Natural killer cell (primary cell): ENCODE measurements around the gene GLRX2. TPM values are rescaled to one million over a fixed set of nuclear protein-coding genes. Genes with fewer than 3 reads are reported as not detected.

Experiments
- ATAC-seq, 3 donors: fragments of 150-1000 bp in 2 of 3; fragments of 200-7000 bp in 1 of 3; cut with Tn5 transposase; 1 replicate in 1 of 3; 2 replicates in 2 of 3; pipeline ENCODE4 v1.10.0; 2021; ENCODE audit warnings: mild to moderate bottlenecking in 2 of 3, moderate library complexity in 2 of 3
- DNase-seq, 2 donors: peaks; one replicate each; pipeline versions ENCODE4 v3.0.0 to v3.0.0-alpha.2; 2013 to 2021; ENCODE audit warnings: mixed read lengths in 1 of 2
- H3K27ac ChIP-seq: one replicate; pipeline ENCODE4 v1.5.1; 2013; ENCODE audit warnings: mild to moderate bottlenecking, low read length
- H3K27me3 ChIP-seq: one replicate; pipeline ENCODE4 v1.6.1; 2013; ENCODE audit warnings: low read length; ENCODE audit not compliant: control insufficient read depth, insufficient read depth
- H3K36me3 ChIP-seq: one replicate; pipeline ENCODE4 v1.6.1; 2013; ENCODE audit warnings: low read length; ENCODE audit not compliant: control insufficient read depth, insufficient read depth
- H3K4me1 ChIP-seq: one replicate; pipeline ENCODE4 v1.6.1; 2013; ENCODE audit warnings: low read length; ENCODE audit not compliant: control insufficient read depth, insufficient read depth
- H3K4me3 ChIP-seq: one replicate; pipeline ENCODE4 v1.5.1; 2013; ENCODE audit warnings: low read length
- H3K9me3 ChIP-seq: one replicate; pipeline ENCODE4 v1.6.1; 2013; ENCODE audit warnings: low read length; ENCODE audit not compliant: control insufficient read depth, insufficient read depth
- H3K27ac Mint-ChIP-seq, 2 donors: one replicate each; pipeline ENCODE4 v1.8.0; 2022; ENCODE audit warnings: mild to moderate bottlenecking in 2 of 2, mixed read lengths in 2 of 2, moderate library complexity in 1 of 2
- H3K27me3 Mint-ChIP-seq, 2 donors: one replicate each; pipeline ENCODE4 v1.8.0; 2022; ENCODE audit warnings: low read depth in 2 of 2, mixed read lengths in 2 of 2
- H3K36me3 Mint-ChIP-seq: one replicate; pipeline ENCODE4 v1.8.0; 2022; ENCODE audit warnings: mixed read lengths
- H3K4me1 Mint-ChIP-seq, 2 donors: one replicate each; pipeline ENCODE4 v1.8.0; 2022; ENCODE audit warnings: mixed read lengths in 2 of 2
- H3K4me3 Mint-ChIP-seq: one replicate; pipeline ENCODE4 v1.8.0; 2022; ENCODE audit warnings: mild to moderate bottlenecking, moderate library complexity, mixed read lengths
- H3K9me3 Mint-ChIP-seq, 2 donors: one replicate each; pipeline ENCODE4 v1.8.0; 2022; ENCODE audit warnings: mixed read lengths in 2 of 2
- WGBS: methylation state at CpG from one replicate; pipeline ENCODE4 v1.1.7; 2013; ENCODE audit warnings: missing lambda C conversion rate; ENCODE audit not compliant: insufficient coverage; 5-methylcytosine and 5-hydroxymethylcytosine counted together
- intact Hi-C: fragments of 100-400 bp; cut with micrococcal nuclease; formaldehyde crosslinking; loops from one replicate; pipeline ENCODE4 v1.14.2; 2022
- total RNA-seq, 4 donors: library from RNA; stranded (reverse); fragments of 120-200 nt in 1 of 4; gene quantifications; one replicate each; pipeline versions ENCODE4 v1.2.3 to v1.2.4, GENCODE V29; 2013 to 2022
- TF ChIP-seq, protein P1 (sequence below): fragments of 200-600 bp; IDR thresholded peaks from one replicate; pipeline ENCODE4 v1.8.0; 2022; ENCODE audit warnings: antibody characterized with exemption

GLRX2 gene
- total RNA-seq, 3 donors from 2014 or later (not counting 1 experiment from before 2014, with no cell fraction given), result 7.7 to 11.3 (median 9.5) TPM

- no peaks in the 10 kb centered on the region for H3K36me3 Mint-ChIP-seq
Measured at GRCh38 chr1:193070942-193071341, 34.3 kb downstream of the GLRX2 start.

DNA sequence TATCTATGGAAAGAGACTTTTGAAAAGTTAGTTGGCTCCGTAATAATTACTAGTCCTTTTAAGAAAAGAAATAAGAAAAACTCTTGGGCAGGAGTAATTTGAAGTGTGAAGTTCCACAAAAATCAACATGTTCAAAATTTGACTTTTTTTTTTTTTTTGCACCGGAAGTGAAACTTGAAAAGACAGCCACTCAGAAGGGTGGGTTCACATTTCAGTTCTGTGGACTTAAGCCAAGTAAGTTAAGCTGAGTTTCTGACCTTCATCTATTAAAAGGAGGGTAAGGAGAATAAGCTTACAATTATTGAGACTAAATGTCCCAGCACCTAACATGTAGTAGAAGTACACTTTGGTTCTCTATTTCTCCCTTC is 34.8 kb downstream of the GLRX2 start:
- H3K4me3 ChIP-seq, result no peak overlapping the region
- H3K27ac ChIP-seq, result peak overlapping the region; percentile 57
- peak in 1 of 2 donors; percentile 37 for DNase-seq
- 29% methylated on average over 2 of the region's 2 CpGs for WGBS
- peak overlapping the region; percentile 86 for H3K27ac Mint-ChIP-seq
- no peaks in the 10 kb centered on the region for H3K27me3 Mint-ChIP-seq
- intact Hi-C loops, result no loop called here
- ATAC-seq, result peak in 2 of 3 donors; percentile 57 to 59
- peaks cover 47 to 51% of the 10 kb centered on the region in 2 donors for H3K4me1 Mint-ChIP-seq
- H3K36me3 Mint-ChIP-seq, result no peaks in the 10 kb centered on the region
- H3K4me3 Mint-ChIP-seq, result peak overlapping the region; percentile 53
- H3K9me3 ChIP-seq, result no peaks in the 10 kb centered on the region
- H3K27me3 ChIP-seq, result no peaks in the 10 kb centered on the region
- H3K9me3 Mint-ChIP-seq, result no peaks in the 10 kb centered on the region
- H3K36me3 ChIP-seq, result peaks cover 6% of the 10 kb centered on the region
- TF ChIP-seq, protein P1, sequence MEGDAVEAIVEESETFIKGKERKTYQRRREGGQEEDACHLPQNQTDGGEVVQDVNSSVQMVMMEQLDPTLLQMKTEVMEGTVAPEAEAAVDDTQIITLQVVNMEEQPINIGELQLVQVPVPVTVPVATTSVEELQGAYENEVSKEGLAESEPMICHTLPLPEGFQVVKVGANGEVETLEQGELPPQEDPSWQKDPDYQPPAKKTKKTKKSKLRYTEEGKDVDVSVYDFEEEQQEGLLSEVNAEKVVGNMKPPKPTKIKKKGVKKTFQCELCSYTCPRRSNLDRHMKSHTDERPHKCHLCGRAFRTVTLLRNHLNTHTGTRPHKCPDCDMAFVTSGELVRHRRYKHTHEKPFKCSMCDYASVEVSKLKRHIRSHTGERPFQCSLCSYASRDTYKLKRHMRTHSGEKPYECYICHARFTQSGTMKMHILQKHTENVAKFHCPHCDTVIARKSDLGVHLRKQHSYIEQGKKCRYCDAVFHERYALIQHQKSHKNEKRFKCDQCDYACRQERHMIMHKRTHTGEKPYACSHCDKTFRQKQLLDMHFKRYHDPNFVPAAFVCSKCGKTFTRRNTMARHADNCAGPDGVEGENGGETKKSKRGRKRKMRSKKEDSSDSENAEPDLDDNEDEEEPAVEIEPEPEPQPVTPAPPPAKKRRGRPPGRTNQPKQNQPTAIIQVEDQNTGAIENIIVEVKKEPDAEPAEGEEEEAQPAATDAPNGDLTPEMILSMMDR, result no peak
- H3K4me1 ChIP-seq, result peaks cover 9% of the 10 kb centered on the region

More at GRCh38 chr1:193070942-193071341, 34.3 kb downstream of the GLRX2 start:
- DNase-seq, result peak in 1 of 2 donors; percentile 40
- Histone ChIP-seq H3K4me3 (no peak overlapping the region), H3K27ac (peak overlapping the region; percentile 44), H3K4me1 (peaks cover 9% of the 10 kb centered on the region), H3K27me3 (no peaks in the 10 kb centered on the region), H3K9me3 (no peaks in the 10 kb centered on the region), H3K36me3 (peaks cover 6% of the 10 kb centered on the region)
- Mint-ChIP-seq H3K27ac (peak overlapping the region; percentile 86), H3K27me3 (no peaks in the 10 kb centered on the region), H3K4me1 (peaks cover 43 to 48% of the 10 kb centered on the region in 2 donors), H3K4me3 (peak overlapping the region; percentile 40), H3K9me3 (no peaks in the 10 kb centered on the region)
- peak; percentile 55 to 74 (median 71) for ATAC-seq
- 53% methylated on average over 5 of the region's 5 CpGs for WGBS
- TF ChIP-seq, protein P1, result no peak
- intact Hi-C loops, result no loop called here

DNA sequence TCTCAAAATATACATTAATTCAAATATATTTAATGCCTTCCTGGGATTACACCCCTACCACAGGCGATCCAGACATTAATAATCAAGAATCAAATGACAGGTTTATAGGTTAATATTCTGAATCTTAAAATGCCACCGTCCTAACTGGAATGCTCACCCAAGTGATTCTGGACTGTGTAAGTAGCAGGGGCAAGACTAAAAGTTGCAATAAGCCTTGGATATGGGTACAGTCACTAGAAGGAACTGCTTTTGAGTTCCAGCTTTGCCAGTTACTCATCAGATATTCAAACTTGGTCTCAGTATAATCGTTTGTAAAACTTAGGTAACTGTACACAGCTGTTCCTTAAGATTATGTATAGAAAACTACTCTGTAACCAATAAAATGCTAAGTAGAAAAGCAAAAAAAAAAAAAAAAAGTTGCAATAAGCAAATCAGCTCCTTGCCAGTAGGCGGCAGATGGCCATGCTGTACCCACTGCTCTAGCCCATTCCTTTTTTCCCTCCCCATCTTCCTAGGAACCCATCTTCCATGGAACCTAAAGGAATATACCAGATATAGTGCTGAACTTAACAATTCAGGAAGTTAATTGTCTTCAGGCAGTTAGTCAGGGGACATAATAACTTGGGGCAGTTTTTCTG is 35.3 kb downstream of the GLRX2 start:
- no peaks in the 10 kb centered on the region for H3K27me3 ChIP-seq
- H3K36me3 ChIP-seq, result peaks cover 6% of the 10 kb centered on the region
- TF ChIP-seq, protein P1, result peak; percentile 29
- Mint-ChIP-seq H3K27me3 (no peaks in the 10 kb centered on the region), H3K9me3 (no peaks in the 10 kb centered on the region), H3K27ac (peak overlapping the region; percentile 86), H3K4me3 (peak overlapping the region; percentile 53), H3K36me3 (no peaks in the 10 kb centered on the region), H3K4me1 (peaks cover 46 to 55% of the 10 kb centered on the region in 2 donors)
- no peaks in the 10 kb centered on the region for H3K9me3 ChIP-seq
- WGBS, result 79% methylated on average over 2 of the region's 4 CpGs
- H3K4me3 ChIP-seq, result no peak overlapping the region
- ATAC-seq, result peak; percentile 43 to 57 (median 56)
- peaks cover 9% of the 10 kb centered on the region for H3K4me1 ChIP-seq
- DNase-seq, result peak in 1 of 2 donors; percentile 44
- intact Hi-C loops, result no loop called here
- peak overlapping the region; percentile 57 for H3K27ac ChIP-seq

- H3K27ac Mint-ChIP-seq, result peak overlapping the region; percentile 35 to 53
- no peaks in the 10 kb centered on the region for H3K27me3 ChIP-seq
- no peak overlapping the region for H3K4me3 ChIP-seq
- H3K4me1 ChIP-seq, result peaks cover 9% of the 10 kb centered on the region
- no peaks in the 10 kb centered on the region for H3K36me3 Mint-ChIP-seq
- no peak for DNase-seq
- peaks cover 53 to 62% of the 10 kb centered on the region in 2 donors for H3K4me1 Mint-ChIP-seq
- H3K36me3 ChIP-seq, result peaks cover 4% of the 10 kb centered on the region
- no peaks in the 10 kb centered on the region for H3K9me3 ChIP-seq
- TF ChIP-seq, protein P1, result no peak
- ATAC-seq, result no peak
- intact Hi-C loops, result no loop called here
- H3K27ac ChIP-seq, result no peak overlapping the region
- no peak overlapping the region for H3K4me3 Mint-ChIP-seq
- no peaks in the 10 kb centered on the region for H3K27me3 Mint-ChIP-seq
- no peaks in the 10 kb centered on the region for H3K9me3 Mint-ChIP-seq
Measured at GRCh38 chr1:193068013-193068412, 37.2 kb downstream of the GLRX2 start.
